GM12891 (cell line): ENCODE measurements around the gene PCK1.

Experiments
- POLR2A ChIP-seq: IDR thresholded peaks from 2 replicates; pipeline ENCODE4 v1.6.1; 2011; ENCODE audit warnings: low read depth, low read length, control low read depth
- POLR2AphosphoS5 ChIP-seq: IDR thresholded peaks from 2 replicates; pipeline ENCODE4 v1.6.1; 2011; ENCODE audit warnings: low read depth, low read length, control low read depth

DNA sequence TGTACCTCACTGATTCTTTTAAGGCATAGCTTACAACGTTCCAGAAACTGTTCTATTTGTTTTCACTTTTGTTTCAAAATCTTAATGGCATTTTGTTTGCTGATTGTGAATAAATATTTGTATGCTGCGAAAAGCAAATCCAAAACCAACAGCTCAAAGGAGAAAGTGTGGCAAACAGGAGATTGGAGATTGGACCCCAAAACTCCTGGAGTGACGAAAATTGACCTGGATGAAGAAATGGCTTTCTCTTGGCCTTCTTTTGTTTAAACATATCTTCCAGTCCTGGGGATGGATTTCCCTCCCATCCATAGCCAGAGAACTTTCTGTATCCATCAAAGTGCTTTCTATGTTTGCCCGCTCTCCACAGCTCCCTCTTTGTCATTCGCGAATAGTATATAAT, 33.2 kb upstream of the PCK1 start:
- TF ChIP-seq POLR2A = no peak
- TF ChIP-seq POLR2AphosphoS5 = no peak
